Astrocyte (in vitro differentiated cells and primary cell): ENCODE results near the gene KCNN3.

ENCODE experiments used
- EZH2 ChIP-seq: IDR thresholded peaks from 2 replicates; pipeline ENCODE4 v1.6.1; 2012; ENCODE audit warnings: mild to moderate bottlenecking, low read length, inconsistent platforms; ENCODE audit not compliant: insufficient read depth
- TF ChIP-seq, protein P1 (sequence below): IDR thresholded peaks from 2 replicates; pipeline ENCODE4 v1.5.1; 2011; ENCODE audit warnings: low read depth, mild to moderate bottlenecking, inconsistent platforms, low read length, moderate library complexity; ENCODE audit not compliant: insufficient read depth

GRCh38 chr1:154755858-154756730, 114.0 kb downstream of the KCNN3 start:
- TF ChIP-seq, protein P1, sequence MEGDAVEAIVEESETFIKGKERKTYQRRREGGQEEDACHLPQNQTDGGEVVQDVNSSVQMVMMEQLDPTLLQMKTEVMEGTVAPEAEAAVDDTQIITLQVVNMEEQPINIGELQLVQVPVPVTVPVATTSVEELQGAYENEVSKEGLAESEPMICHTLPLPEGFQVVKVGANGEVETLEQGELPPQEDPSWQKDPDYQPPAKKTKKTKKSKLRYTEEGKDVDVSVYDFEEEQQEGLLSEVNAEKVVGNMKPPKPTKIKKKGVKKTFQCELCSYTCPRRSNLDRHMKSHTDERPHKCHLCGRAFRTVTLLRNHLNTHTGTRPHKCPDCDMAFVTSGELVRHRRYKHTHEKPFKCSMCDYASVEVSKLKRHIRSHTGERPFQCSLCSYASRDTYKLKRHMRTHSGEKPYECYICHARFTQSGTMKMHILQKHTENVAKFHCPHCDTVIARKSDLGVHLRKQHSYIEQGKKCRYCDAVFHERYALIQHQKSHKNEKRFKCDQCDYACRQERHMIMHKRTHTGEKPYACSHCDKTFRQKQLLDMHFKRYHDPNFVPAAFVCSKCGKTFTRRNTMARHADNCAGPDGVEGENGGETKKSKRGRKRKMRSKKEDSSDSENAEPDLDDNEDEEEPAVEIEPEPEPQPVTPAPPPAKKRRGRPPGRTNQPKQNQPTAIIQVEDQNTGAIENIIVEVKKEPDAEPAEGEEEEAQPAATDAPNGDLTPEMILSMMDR, result no peak
- TF ChIP-seq EZH2, result no peak
